HepG2 (cell line): ENCODE measurements around the gene FBXW2. TPM values are rescaled to one million over a fixed set of nuclear protein-coding genes. Genes with fewer than 3 reads are reported as not detected.

Experiments
- ATAC-seq: fragments of 200-7000 bp; cut with Tn5 transposase; 3 replicates; pipeline ENCODE4 v1.9.1; 2020; ENCODE audit warnings: mild to moderate bottlenecking, moderate library complexity
- BruUV-seq: library from RNA; stranded (reverse); fragments of 400-500 nt; replicated peaks from 2 replicates; lab custom pipeline; 2021; lab: Mats Ljungman, UMichigan
- CTCF ChIA-PET: fragments of 300-600 bp; formaldehyde crosslinking; extraction: SDS; loops from one replicate; lab custom pipeline; 2021; ENCODE audit warnings: low total read pairs, inconsistent platforms, low intra/inter-chr PET ratio; lab: Yijun Ruan, JAX
- POLR2A ChIA-PET: fragments of 350-600 bp; sonication (Branson Sonifier 250); formaldehyde crosslinking; loops from one replicate; lab custom pipeline; 2020; ENCODE audit warnings: antibody characterized with exemption, inconsistent platforms; lab: Yijun Ruan, JAX
- DNase-seq: peaks from one replicate; pipeline ENCODE4 v3.0.0-alpha.2; 2015; ENCODE audit warnings: low spot score
- FAIRE-seq: peaks from 3 replicates; lab custom pipeline; 2011; peaks lifted over from hg19 to GRCh38; lab: Jason Lieb, UNC
- H2AFZ ChIP-seq: one replicate; pipeline ENCODE4 v1.6.1; 2011; ENCODE audit warnings: low read length, inconsistent platforms
- H3K27ac ChIP-seq: fragments of 300-600 bp; 3 replicates; pipeline ENCODE4 v1.8.0; 2011; ENCODE audit warnings: mixed run types, mild to moderate bottlenecking, mixed read lengths, low read length, inconsistent platforms; ENCODE audit not compliant: insufficient read depth; ENCODE audit errors: extremely low read length
- H3K27me3 ChIP-seq, 2 experiments: fragments of 200-600 bp in 1 of 2; 2 replicates in 1 of 2; 3 replicates in 1 of 2; pipeline versions ENCODE4 v1.6.0 to v1.8.0; 2011; ENCODE audit warnings: low read length in 2 of 2, mild to moderate bottlenecking in 2 of 2, moderate library complexity in 2 of 2, inconsistent platforms in 1 of 2; ENCODE audit not compliant: insufficient read depth in 2 of 2, control insufficient read depth in 1 of 2
- H3K36me3 ChIP-seq, 2 experiments: fragments of 200-600 bp in 1 of 2; replicated peaks in 1 of 2; 2 replicates in 1 of 2; 3 replicates in 1 of 2; pipeline versions ENCODE4 v1.5.1 to v1.8.0; 2011; ENCODE audit warnings: low read length in 2 of 2, inconsistent platforms in 1 of 2; ENCODE audit not compliant: insufficient read depth in 2 of 2, control insufficient read depth in 1 of 2
- H3K4me1 ChIP-seq: 2 replicates; pipeline ENCODE4 v1.5.1; 2012; ENCODE audit warnings: low read length, inconsistent platforms; ENCODE audit not compliant: insufficient read depth
- H3K4me2 ChIP-seq: 2 replicates; pipeline ENCODE4 v1.6.0; 2011; ENCODE audit warnings: low read depth, low read length, inconsistent platforms
- H3K4me3 ChIP-seq, 3 experiments: fragments of 200-600 bp in 1 of 3; sonication (generic), shearing (Covaris generic) in 1 of 3; replicated peaks in 1 of 3; 2 replicates each; pipeline ENCODE4 v1.5.1; 2011 to 2016; ENCODE audit warnings: low read length in 3 of 3, inconsistent platforms in 2 of 3, low read depth in 2 of 3, mild to moderate bottlenecking in 2 of 3, control low read depth in 1 of 3, mixed read lengths in 1 of 3; ENCODE audit not compliant: insufficient read depth in 1 of 3
- H3K79me2 ChIP-seq: one replicate; pipeline ENCODE4 v1.6.1; 2011; ENCODE audit warnings: low read length, inconsistent platforms; ENCODE audit not compliant: insufficient read depth
- H3K9ac ChIP-seq: 2 replicates; pipeline ENCODE4 v1.6.0; 2011; ENCODE audit warnings: mild to moderate bottlenecking, low read depth, low read length, inconsistent platforms; ENCODE audit not compliant: insufficient read depth
- H3K9me3 ChIP-seq: 2 replicates; pipeline ENCODE4 v1.5.1; 2012; ENCODE audit warnings: mild to moderate bottlenecking, low read length
- H4K20me1 ChIP-seq: 2 replicates; pipeline ENCODE4 v1.6.0; 2011; ENCODE audit warnings: inconsistent platforms, mild to moderate bottlenecking, low read length, moderate library complexity; ENCODE audit not compliant: insufficient read depth
- ARHGAP35 ChIP-seq: sonication (generic); formaldehyde crosslinking; IDR thresholded peaks from 2 replicates; pipeline ENCODE4 v1.9.0; 2022; ENCODE audit warnings: mild to moderate bottlenecking, inconsistent platforms, moderate library complexity, missing genetic modification reagents, borderline replicate concordance
- BRD4 ChIP-seq: sonication (generic); formaldehyde crosslinking; IDR thresholded peaks from 2 replicates; pipeline ENCODE4 v1.4.0; 2020; ENCODE audit warnings: missing genetic modification reagents
- EHMT2 ChIP-seq: fragments of 200-600 bp; sonication (generic); IDR thresholded peaks from 2 replicates; pipeline ENCODE4 v1.7.0; 2017; ENCODE audit warnings: antibody characterized with exemption, low read depth, low read length, borderline replicate concordance
- GLI4 ChIP-seq: sonication (generic); formaldehyde crosslinking; IDR thresholded peaks from 2 replicates; pipeline ENCODE4 v1.5.1; 2020; ENCODE audit warnings: missing genetic modification reagents, mild to moderate bottlenecking, moderate library complexity, borderline replicate concordance
- HMGA1 ChIP-seq: sonication (generic); formaldehyde crosslinking; conservative IDR thresholded peaks from 2 replicates; pipeline ENCODE4 v1.4.0; 2020; ENCODE audit warnings: missing genetic modification reagents
- MZF1 ChIP-seq: sonication (generic); formaldehyde crosslinking; IDR thresholded peaks from 2 replicates; pipeline ENCODE4 v1.8.1; 2023; ENCODE audit warnings: mild to moderate bottlenecking, missing genetic modification reagents, borderline replicate concordance
- NCOR1 ChIP-seq: fragments of 200-600 bp; sonication (generic); IDR thresholded peaks from 2 replicates; pipeline ENCODE4 v1.7.0; 2017; ENCODE audit warnings: antibody characterized with exemption, low read length, borderline replicate concordance
- NPAS2 ChIP-seq: sonication (generic); formaldehyde crosslinking; IDR thresholded peaks from 2 replicates; pipeline ENCODE4 v1.8.0; 2022; ENCODE audit warnings: mild to moderate bottlenecking, missing genetic modification reagents, borderline replicate concordance
- SIX1 ChIP-seq: sonication (generic); formaldehyde crosslinking; IDR thresholded peaks from 2 replicates; pipeline ENCODE4 v1.4.0; 2020; ENCODE audit warnings: missing genetic modification reagents, borderline replicate concordance
- SP5 ChIP-seq: IDR thresholded peaks from 2 replicates; pipeline ENCODE4 v1.6.1; 2016; ENCODE audit warnings: low read depth, borderline replicate concordance
- SRF ChIP-seq: IDR thresholded peaks from 2 replicates; pipeline ENCODE4 v1.6.1; 2011; ENCODE audit warnings: mild to moderate bottlenecking, low read depth, low read length, moderate library complexity
- TAF1 ChIP-seq: sonication (generic); formaldehyde crosslinking; IDR thresholded peaks from 2 replicates; pipeline ENCODE4 v1.4.0; 2020; ENCODE audit warnings: missing genetic modification reagents
- ZNF17 ChIP-seq: sonication (generic); formaldehyde crosslinking; IDR thresholded peaks from 2 replicates; pipeline ENCODE4 v1.5.0; 2020; ENCODE audit warnings: mild to moderate bottlenecking, missing genetic modification reagents
- ZNF337 ChIP-seq: sonication (generic); formaldehyde crosslinking; IDR thresholded peaks from 2 replicates; pipeline ENCODE4 v1.5.1; 2020; ENCODE audit warnings: missing genetic modification reagents, low read depth, mild to moderate bottlenecking, borderline replicate concordance
- ZNF614 ChIP-seq: IDR thresholded peaks from 2 replicates; pipeline ENCODE4 v1.6.1; 2018; ENCODE audit warnings: missing biosample characterization, missing genetic modification reagents, inconsistent platforms, borderline replicate concordance
- ZNF777 ChIP-seq: sonication (generic); formaldehyde crosslinking; IDR thresholded peaks from 2 replicates; pipeline ENCODE4 v1.4.0; 2020; ENCODE audit warnings: missing genetic modification reagents
- ZNF839 ChIP-seq: sonication (generic); formaldehyde crosslinking; IDR thresholded peaks from 2 replicates; pipeline ENCODE4 v1.4.0; 2020; ENCODE audit warnings: missing genetic modification reagents, mild to moderate bottlenecking, borderline replicate concordance
- WGBS: methylation state at CpG from one replicate; pipeline ENCODE4 v1.1.6; 2017; ENCODE audit warnings: low lambda C conversion rate; 5-methylcytosine and 5-hydroxymethylcytosine counted together
- in situ Hi-C: cut with HindIII; loops from 2 replicates; pipeline ENCODE4 v1.10.0; 2017; ENCODE audit warnings: low pct_unique_long_range_greater_than_20kb; ENCODE audit not compliant: extremely low pct_ligation_motif_present
- intact Hi-C: fragments of 100-400 bp; cut with micrococcal nuclease; formaldehyde crosslinking; loops from one replicate; pipeline ENCODE4 v1.10.0; 2022; ENCODE audit not compliant: unreplicated experiment
- polyA plus RNA-seq, 8 experiments: library from polyadenylated mRNA; depleted of rRNA in 3 of 8; stranded (reverse) in 7 of 8; unstranded in 1 of 8; fragments of >200 nt; fragmentation: Illumina TruSeq in 4 of 8; extraction: Trizol in 4 of 8; gene quantifications; 2 replicates each; pipeline versions ENCODE4 v1.2.1 to v1.2.3, GENCODE V29; 2011 to 2016; ENCODE audit warnings: low read depth in 4 of 8, missing spikeins in 1 of 8, mixed read lengths in 1 of 8; ENCODE audit not compliant: insufficient read depth in 1 of 8
- total RNA-seq, 5 experiments: library from RNA; depleted of rRNA; stranded (reverse); fragments of >200 nt; fragmentation: Illumina TruSeq; extraction: Trizol; gene quantifications; 2 replicates each; pipeline ENCODE4 v1.2.3, GENCODE V29; 2016; ENCODE audit warnings: low read depth in 1 of 5
- TF ChIP-seq, protein P1 (sequence below): sonication (generic); formaldehyde crosslinking; IDR thresholded peaks from 2 replicates; pipeline ENCODE4 v1.4.0; 2020; ENCODE audit warnings: missing genetic modification reagents

Gene FBXW2
- total and polyA plus RNA-seq, 2 of the 13 experiments (the other 11 are each of a cell fraction or from before 2014, with no cell fraction given), result 35.4 to 43.1 TPM

GRCh38 chr9:120779227-120779626 is 14.0 kb downstream of the FBXW2 start:
- FAIRE-seq (peak; percentile 30), ATAC-seq (no peak), DNase-seq (no peak)
- Histone ChIP-seq H3K36me3 (peaks cover 5 to 29% of the 10 kb centered on the region in 2 experiments), H3K4me2 (peak overlapping the region; percentile 10), H3K9me3 (no peaks in the 10 kb centered on the region), H3K4me3 (no peak overlapping the region; a peak in 1 of 6 replicates), H4K20me1 (no peaks in the 10 kb centered on the region), H3K27ac (peak overlapping the region; percentile 72), H3K27me3 (no peaks in the 10 kb centered on the region), H2AFZ (no peak overlapping the region), H3K4me1 (peaks cover 76% of the 10 kb centered on the region), H3K79me2 (peaks cover 35% of the 10 kb centered on the region), H3K9ac (peak overlapping the region; percentile 4; the same call in 1 of the 2 replicates)
- intact Hi-C loops (no loop called here), in situ Hi-C loops (no loop called here)
- BruUV-seq, result TSS peak; percentile 67
- CTCF ChIA-PET, result no interaction called here
- POLR2A ChIA-PET, result interaction anchor here (0.6 to 3.8 kb wide), 9 partner anchors 9 to 594 kb away, joined by 3 to 76 read pairs (median 4); partner anchors contain the start of gene FBXW2
- TF ChIP-seq ZNF777 (CRISPR knock-in tag), result 0 out of 2 replicates have a peak, but pooled peaks have one; percentile 5
- TF ChIP-seq MZF1 (CRISPR knock-in tag), result no peak

- H3K4me2 ChIP-seq, result peak overlapping the region; percentile 44
- peak; percentile 90 for DNase-seq
- no peaks in the 10 kb centered on the region for H3K9me3 ChIP-seq
- H3K4me3 ChIP-seq, result no peak overlapping the region; a peak in 1 of 6 replicates
- H3K4me1 ChIP-seq, result peaks cover 71% of the 10 kb centered on the region
- H3K36me3 ChIP-seq, result peaks cover 5 to 27% of the 10 kb centered on the region in 2 experiments
- FAIRE-seq, result peak; percentile 85
- H4K20me1 ChIP-seq, result no peaks in the 10 kb centered on the region
- intact Hi-C loops (no loop called here), in situ Hi-C loops (no loop called here)
- ChIA-PET CTCF (no interaction called here), POLR2A (interaction anchor here (0.6 to 3.8 kb wide), 9 partner anchors 9 to 594 kb away, joined by 3 to 76 read pairs (median 4); partner anchors contain the start of gene FBXW2)
- H3K27me3 ChIP-seq, result no peaks in the 10 kb centered on the region
- H3K9ac ChIP-seq, result peak overlapping the region; percentile 34; the same call in 1 of the 2 replicates
- 2% methylated on average over 2 of the region's 2 CpGs for WGBS
- no peak overlapping the region for H2AFZ ChIP-seq
- BruUV-seq, result no TSS peak
- H3K27ac ChIP-seq, result peak overlapping the region; percentile 72
- peak; percentile 85 for ATAC-seq
- H3K79me2 ChIP-seq, result peaks cover 33% of the 10 kb centered on the region
- TF ChIP-seq TAF1 (CRISPR knock-in tag) (no peak), NCOR1 (peak; percentile 49; the same call in 1 of the 2 replicates), SIX1 (CRISPR knock-in tag) (peak; percentile 52; the same call in 1 of the 2 replicates), ZNF614 (CRISPR knock-in tag) (no peak), ARHGAP35 (no peak), EHMT2 (no peak), SRF (no peak), BRD4 (CRISPR knock-in tag) (no peak), ZNF839 (CRISPR knock-in tag) (no peak), GLI4 (CRISPR knock-in tag) (no peak), ZNF17 (CRISPR knock-in tag) (no peak), HMGA1 (CRISPR knock-in tag) (no peak), SP5 (CRISPR knock-in tag) (0 out of 2 replicates have a peak, but pooled peaks have one; percentile 35), NPAS2 (CRISPR knock-in tag) (no peak), ZNF337 (CRISPR knock-in tag) (no peak)
- TF ChIP-seq, protein P1, sequence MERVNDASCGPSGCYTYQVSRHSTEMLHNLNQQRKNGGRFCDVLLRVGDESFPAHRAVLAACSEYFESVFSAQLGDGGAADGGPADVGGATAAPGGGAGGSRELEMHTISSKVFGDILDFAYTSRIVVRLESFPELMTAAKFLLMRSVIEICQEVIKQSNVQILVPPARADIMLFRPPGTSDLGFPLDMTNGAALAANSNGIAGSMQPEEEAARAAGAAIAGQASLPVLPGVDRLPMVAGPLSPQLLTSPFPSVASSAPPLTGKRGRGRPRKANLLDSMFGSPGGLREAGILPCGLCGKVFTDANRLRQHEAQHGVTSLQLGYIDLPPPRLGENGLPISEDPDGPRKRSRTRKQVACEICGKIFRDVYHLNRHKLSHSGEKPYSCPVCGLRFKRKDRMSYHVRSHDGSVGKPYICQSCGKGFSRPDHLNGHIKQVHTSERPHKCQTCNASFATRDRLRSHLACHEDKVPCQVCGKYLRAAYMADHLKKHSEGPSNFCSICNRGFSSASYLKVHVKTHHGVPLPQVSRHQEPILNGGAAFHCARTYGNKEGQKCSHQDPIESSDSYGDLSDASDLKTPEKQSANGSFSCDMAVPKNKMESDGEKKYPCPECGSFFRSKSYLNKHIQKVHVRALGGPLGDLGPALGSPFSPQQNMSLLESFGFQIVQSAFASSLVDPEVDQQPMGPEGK (CRISPR knock-in tag), result peak; percentile 36; the same call in 1 of the 2 replicates
These were observed 14.5 kb downstream of the FBXW2 start for GRCh38 chr9:120778758-120779157.
